HG03354 (cell line): ENCODE measurements around the gene GINS1.

Experiments
- ATAC-seq: cut with Tn5 transposase; IDR thresholded peaks from one replicate; pipeline ENCODE4 v1.9.1; 2021; ENCODE audit warnings: mild to moderate bottlenecking; ENCODE audit not compliant: unreplicated experiment, poor library complexity, severe bottlenecking

GINS1 gene

DNA sequence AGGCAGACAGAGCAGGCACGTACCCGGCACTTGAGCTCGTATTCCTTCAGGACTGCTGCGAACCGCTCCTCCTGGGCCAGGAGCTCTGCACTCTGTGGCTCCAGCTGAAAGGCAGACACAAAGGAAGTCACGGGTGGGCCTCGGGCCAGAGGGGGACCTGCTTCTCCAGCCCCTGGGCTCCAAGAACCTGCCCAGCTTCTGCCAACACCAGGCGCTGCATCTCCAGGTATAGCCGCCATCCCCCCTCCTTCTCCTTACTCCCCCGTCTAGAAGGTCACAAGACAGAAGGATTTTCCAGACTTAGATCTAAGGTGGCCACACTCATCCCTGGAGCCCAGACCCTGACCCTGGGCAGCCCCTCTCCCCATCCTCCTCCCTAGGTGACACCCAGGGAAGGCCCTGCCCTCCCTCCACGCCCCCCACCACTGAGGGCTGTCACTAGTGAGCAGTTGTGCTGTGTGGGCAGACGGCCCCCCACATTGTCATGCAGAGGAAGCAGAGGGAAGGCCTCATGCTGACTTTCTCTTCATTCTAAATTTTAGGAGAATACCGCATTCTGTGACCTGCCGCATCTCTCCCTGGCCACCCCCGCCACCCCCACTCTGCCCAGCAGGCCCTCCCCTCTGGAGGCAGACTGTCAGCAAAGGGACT is 81.9 kb downstream of the GINS1 start:
- no peak for ATAC-seq

DNA sequence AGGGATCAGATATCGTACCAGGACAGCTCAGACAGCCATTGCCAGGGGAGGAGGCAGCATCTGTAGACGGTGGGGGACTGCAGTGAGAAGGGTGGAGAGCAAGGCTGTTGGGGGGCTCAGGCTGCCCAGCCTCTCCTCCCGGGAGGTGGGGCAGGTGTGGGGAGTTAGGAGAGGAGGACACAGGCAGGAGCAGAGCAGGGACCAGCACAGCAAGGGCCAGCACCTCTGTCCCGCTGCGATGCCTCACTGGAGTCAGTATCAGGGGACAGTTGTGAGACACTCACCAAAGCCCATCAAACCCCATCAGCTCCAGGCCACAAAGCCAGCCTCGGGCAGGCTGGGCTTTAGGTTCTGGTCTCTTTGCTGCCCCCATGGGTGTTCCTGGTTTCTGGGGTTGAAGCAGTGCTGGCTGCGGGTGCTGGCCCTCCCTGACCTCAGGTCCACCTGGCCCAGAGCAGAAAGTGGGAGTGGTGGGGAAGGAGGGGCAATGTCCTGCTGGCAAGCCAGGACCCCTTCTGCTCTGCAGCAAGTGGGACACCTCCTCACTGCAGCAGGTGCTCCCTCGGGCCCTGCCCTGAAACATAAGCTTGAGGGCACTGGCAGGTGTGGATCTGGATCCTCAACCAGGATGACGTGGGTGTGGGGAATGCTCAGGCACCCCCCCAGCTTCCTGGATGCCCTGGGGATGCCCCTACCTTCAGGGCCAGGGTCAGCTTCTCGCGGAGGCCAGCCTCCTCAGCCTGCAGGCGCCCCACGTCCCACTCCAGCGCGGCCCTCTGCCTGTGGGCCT is 83.4 kb downstream of the GINS1 start:
- ATAC-seq = no peak

DNA sequence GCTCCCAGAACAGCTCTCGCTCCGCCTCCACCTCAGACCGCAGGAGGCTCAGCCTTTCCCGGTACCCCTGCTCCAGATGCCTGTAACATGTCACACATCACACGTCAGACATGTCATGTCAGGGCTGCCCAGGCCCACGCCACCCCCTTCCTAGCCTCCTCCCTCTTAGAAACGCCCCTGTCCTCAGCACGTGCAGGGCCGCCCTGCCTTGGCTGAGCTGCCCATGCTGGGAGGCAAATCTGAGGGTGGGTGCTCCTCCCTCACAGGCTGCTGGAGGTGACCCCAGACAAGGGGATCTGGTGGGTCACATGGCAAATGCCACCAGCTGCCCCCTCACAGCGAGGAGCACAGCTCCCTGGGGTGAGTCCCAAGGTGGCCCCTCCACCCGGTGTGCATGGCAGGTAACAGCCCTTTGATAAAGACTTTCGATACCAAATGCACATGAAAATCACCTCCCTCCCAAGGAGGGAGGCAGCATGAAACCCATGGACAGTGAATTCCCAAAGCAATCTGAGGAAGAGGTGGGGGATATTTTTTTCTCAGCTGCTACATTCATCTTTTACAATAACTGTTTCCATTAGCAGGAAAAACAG is 84.1 kb downstream of the GINS1 start:
- ATAC-seq = no peak

DNA sequence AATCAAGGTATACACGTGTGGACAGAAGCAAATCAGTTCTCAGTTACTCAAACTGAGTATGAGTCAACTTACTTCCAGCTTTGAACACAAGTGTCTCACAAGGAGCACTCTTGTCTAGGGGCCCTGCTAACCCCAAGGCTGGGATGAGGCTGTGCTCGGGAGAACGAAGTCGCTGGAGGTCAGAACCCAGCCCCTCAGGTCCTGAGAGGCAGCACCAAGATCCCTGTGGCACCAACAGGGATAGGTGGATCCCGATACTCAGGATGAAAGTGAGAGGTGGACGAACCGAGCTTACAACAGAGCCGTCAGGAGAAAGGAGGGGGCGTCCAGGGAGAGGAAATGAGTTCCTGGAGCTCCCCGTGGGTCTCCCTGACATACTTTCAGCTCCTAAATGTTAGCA is 85.7 kb downstream of the GINS1 start:
- ATAC-seq = no peak

GRCh38 chr20:25493748-25494505 is 86.5 kb downstream of the GINS1 start:
- ATAC-seq = no peak

DNA sequence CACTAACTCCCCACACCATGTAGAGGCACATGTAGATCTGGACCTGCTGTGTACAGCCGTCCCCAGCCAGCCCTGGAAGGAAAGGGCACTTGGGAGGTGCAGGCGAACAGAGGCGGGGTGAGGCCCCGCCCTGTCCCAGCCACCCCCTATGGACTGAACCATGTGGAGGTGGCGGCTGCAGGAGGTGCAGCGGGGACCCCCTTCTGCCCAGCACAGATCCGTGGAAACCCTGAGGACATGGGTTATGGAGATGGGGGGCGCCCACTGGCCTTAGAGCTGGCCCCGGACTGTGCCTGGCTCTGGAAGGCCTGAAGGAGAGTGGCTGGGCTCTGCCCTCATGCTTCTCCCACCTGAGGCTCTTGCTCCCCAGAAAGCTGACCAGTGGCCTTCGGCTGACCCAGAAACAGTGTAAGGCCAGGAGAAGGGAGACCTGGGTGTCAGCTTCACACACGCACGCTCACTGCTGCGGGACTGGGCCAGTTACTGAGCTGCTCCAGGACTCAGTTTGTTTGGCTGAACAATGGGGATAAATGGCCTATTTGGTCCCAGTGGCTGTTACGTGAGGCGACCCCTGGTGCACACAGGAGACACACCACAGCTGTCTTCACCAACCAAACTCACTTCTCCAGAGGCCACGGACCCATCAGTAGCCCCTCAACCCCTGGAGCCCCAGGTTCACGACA is 87.2 kb downstream of the GINS1 start:
- ATAC-seq = no peak

- ATAC-seq = no peak
Observed at GRCh38 chr20:25495189-25495824, 87.8 kb downstream of the GINS1 start.

- no peak for ATAC-seq
Observed at GRCh38 chr20:25496165-25496967, 88.9 kb downstream of the GINS1 start.

DNA sequence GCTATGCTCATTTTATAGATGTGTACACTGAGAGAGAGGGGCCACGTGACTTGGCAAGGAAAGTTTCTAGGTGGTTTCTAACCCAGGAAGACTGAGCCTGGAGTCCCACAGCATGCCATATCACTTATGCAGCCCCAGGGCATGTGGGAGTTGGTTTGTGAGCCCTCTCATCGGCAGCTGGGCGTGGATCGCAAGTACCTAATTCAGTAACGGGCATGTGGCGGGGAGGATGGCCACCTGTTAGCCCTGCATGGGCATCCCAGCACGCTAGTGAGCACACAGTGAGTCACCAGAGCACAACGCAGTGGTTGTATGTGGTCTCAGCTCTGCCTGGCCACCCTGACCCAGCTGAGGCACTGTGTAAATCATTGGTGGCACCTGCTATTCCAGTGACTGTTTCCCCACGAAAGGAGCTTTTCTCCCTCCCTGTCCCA is 89.5 kb downstream of the GINS1 start:
- ATAC-seq = no peak

DNA sequence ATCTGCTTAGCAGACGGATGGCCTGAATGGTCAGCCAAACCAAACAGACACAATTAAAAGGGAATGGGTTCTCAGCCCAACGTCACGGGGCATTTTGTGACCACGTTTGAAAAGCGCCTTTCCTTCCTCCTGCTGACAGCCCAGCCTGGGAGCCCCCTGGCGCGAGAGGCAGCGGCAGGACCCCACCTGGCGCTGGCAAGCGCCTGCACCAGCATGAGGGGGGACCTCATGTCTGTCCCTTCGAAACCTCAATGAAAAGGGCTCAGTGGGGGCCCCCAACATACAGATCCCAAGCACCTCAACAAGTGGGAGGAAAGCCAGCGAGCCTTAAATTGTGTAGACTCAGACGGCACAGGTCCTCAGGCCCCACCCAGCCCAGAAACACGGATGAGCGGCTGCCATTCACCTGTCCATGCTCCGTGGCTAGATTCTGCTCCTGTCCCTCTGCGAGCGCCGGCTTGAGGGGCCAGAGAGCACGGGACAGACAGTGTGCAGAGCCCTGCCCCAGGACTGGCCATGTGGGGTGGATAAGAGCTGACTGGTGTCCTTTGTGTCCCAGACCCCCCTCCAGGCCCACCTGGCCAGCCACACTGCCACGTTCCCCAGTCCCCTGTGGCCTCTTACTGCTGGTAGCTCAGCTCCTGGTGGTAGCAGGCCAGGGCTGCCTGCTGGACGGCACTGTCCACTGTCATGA is 90.3 kb downstream of the GINS1 start:
- ATAC-seq = no peak
